Tibial nerve (tissue), 4 donors: Measurements from ENCODE around the gene SHOX.

Source experiments
- CTCF ChIP-seq, 5 experiments: fragments of 200-600 bp in 3 of 5; fragments of 450-650 bp in 2 of 5; sonication (generic) in 3 of 5; IDR thresholded peaks; one replicate each; pipeline ENCODE4 v1.5.1; 2016 to 2019; ENCODE audit warnings: antibody characterized with exemption in 5 of 5, mild to moderate bottlenecking in 3 of 5, moderate library complexity in 2 of 5
- EP300 ChIP-seq, 2 donors: sonication (generic); formaldehyde crosslinking; IDR thresholded peaks; one replicate each; pipeline ENCODE4 v1.6.1; 2017; ENCODE audit warnings: antibody characterized with exemption in 2 of 2, mild to moderate bottlenecking in 1 of 2
- POLR2A ChIP-seq, 2 donors: fragments of 450-650 bp; IDR thresholded peaks; one replicate each; pipeline ENCODE4 v1.6.1; 2017; ENCODE audit warnings: antibody characterized with exemption in 2 of 2, mild to moderate bottlenecking in 2 of 2, moderate library complexity in 2 of 2

- TF ChIP-seq POLR2A (IDR thresholded peaks at IDR 0.05) (no peak), CTCF (IDR thresholded peaks at IDR 0.05) (no peak), EP300 (IDR thresholded peaks at IDR 0.05) (no peak)
These were observed at the start of gene SHOX for GRCh38 chrX:630612-631496.
